ENCODE results near the gene CDH23.

Gene CDH23

GRCh38 chr10:71770255-71770654 lies 373.5 kb downstream of the CDH23 start:
- CTCF ChIA-PET = interaction anchor here (1.1 to 4.9 kb wide), 2 partner anchors 13 to 42 kb away, joined by 3 to 34 read pairs; no protein-coding TSS in a partner anchor
- POLR2A ChIA-PET = no interaction called here
- no peak for DNase-seq (ENCODE audit: low read depth, low spot score)
- TF ChIP-seq, protein P1, sequence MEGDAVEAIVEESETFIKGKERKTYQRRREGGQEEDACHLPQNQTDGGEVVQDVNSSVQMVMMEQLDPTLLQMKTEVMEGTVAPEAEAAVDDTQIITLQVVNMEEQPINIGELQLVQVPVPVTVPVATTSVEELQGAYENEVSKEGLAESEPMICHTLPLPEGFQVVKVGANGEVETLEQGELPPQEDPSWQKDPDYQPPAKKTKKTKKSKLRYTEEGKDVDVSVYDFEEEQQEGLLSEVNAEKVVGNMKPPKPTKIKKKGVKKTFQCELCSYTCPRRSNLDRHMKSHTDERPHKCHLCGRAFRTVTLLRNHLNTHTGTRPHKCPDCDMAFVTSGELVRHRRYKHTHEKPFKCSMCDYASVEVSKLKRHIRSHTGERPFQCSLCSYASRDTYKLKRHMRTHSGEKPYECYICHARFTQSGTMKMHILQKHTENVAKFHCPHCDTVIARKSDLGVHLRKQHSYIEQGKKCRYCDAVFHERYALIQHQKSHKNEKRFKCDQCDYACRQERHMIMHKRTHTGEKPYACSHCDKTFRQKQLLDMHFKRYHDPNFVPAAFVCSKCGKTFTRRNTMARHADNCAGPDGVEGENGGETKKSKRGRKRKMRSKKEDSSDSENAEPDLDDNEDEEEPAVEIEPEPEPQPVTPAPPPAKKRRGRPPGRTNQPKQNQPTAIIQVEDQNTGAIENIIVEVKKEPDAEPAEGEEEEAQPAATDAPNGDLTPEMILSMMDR (IDR thresholded peaks at IDR 0.05; ENCODE audit: insufficient read depth, low read length, missing control alignments) = no peak
- H3K4me3 ChIP-seq (ENCODE audit: low read depth, low read length) = no peak overlapping the region

GRCh38 chr10:71770789-71771188 lies 374.1 kb downstream of the CDH23 start:
- TF ChIP-seq, protein P1 (IDR thresholded peaks at IDR 0.05; ENCODE audit: insufficient read depth, low read length, missing control alignments) = no peak
- DNase-seq (ENCODE audit: low read depth, low spot score) = no peak
- ChIA-PET POLR2A (no interaction called here), CTCF (interaction anchor here (1.1 to 4.9 kb wide), 2 partner anchors 13 to 41 kb away, joined by 3 to 34 read pairs; no protein-coding TSS in a partner anchor)
- no peak overlapping the region for H3K4me3 ChIP-seq (ENCODE audit: low read depth, low read length)

- POLR2A ChIA-PET = no interaction called here
- TF ChIP-seq, protein P1 (IDR thresholded peaks at IDR 0.05; ENCODE audit: insufficient read depth, low read length, missing control alignments) = no peak
- no peak overlapping the region for H3K4me3 ChIP-seq (ENCODE audit: low read depth, low read length)
- no peak for DNase-seq (ENCODE audit: low read depth, low spot score)
- CTCF ChIA-PET = interaction anchor here (3.0 to 4.9 kb wide), 3 partner anchors 13 to 75 kb away, joined by 26 to 34 read pairs (median 31); no protein-coding TSS in a partner anchor
Measured at GRCh38 chr10:71771204-71771603, 374.5 kb downstream of the CDH23 start.

GRCh38 chr10:71771821-71772617 lies 375.3 kb downstream of the CDH23 start:
- DNase-seq (ENCODE audit: low read depth, low spot score) = no peak
- TF ChIP-seq, protein P1 (IDR thresholded peaks at IDR 0.05; ENCODE audit: insufficient read depth, low read length, missing control alignments) = no peak
- POLR2A ChIA-PET = interaction anchor here (1.4 to 2.1 kb wide), 2 partner anchors 7 to 79 kb away, joined by 7 to 9 read pairs; partner anchors contain the start of gene PSAP
- H3K4me3 ChIP-seq (ENCODE audit: low read depth, low read length) = peak overlapping the region; percentile 70
- CTCF ChIA-PET = interaction anchor here (0.8 to 4.9 kb wide), 14 partner anchors 8 to 388 kb away, joined by 3 to 34 read pairs (median 4); no protein-coding TSS in a partner anchor

GRCh38 chr10:71772832-71773220 lies 376.1 kb downstream of the CDH23 start:
- H3K4me3 ChIP-seq (ENCODE audit: low read depth, low read length) = peak overlapping the region; percentile 70
- TF ChIP-seq, protein P1 (IDR thresholded peaks at IDR 0.05; ENCODE audit: insufficient read depth, low read length, missing control alignments) = no peak
- DNase-seq (ENCODE audit: low read depth, low spot score) = no peak
- POLR2A ChIA-PET = interaction anchor here (0.6 to 2.1 kb wide), 3 partner anchors 8 to 113 kb away, joined by 3 to 9 read pairs (median 7); partner anchors contain the start of gene PSAP
- CTCF ChIA-PET = interaction anchor here (0.5 to 4.9 kb wide), 27 partner anchors 9 to 503 kb away, joined by 3 to 34 read pairs (median 4); no protein-coding TSS in a partner anchor
